NCI-H748 (cell line): Measurements from ENCODE around the gene WIZ.

ENCODE experiments used
- DNase-seq: peaks from one replicate; lab custom pipeline; 2025; ENCODE audit not compliant: unreplicated experiment; lab: John Stamatoyannopoulos, UW

The WIZ gene

DNA sequence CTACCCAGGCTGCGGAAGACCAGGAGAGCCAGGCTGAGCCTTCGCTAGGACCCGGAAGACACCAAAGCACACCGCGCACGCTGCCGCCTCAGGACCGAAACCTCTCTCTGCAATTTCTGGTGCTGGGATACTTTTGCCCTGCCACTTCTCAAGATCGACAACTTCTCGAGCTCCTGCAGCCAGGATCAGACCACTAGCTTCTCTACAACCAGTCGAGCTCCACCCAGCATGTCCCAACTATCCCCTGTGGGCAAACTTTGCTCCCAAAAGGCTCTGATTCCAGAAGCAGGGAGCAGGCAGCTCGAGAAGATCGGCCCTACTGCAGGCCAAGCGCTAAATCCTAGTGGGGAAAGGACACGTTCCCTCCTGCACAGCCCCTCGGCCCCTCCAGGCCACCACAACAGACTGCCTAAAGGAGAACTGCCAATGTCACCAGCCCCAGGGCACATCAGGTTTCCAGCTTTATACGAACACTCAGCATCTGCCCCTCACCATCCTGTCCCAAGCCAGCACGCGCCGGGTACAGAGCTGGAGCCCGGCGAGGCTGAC, 71.1 kb downstream of the WIZ start:
- peak; percentile 30 for DNase-seq

DNA sequence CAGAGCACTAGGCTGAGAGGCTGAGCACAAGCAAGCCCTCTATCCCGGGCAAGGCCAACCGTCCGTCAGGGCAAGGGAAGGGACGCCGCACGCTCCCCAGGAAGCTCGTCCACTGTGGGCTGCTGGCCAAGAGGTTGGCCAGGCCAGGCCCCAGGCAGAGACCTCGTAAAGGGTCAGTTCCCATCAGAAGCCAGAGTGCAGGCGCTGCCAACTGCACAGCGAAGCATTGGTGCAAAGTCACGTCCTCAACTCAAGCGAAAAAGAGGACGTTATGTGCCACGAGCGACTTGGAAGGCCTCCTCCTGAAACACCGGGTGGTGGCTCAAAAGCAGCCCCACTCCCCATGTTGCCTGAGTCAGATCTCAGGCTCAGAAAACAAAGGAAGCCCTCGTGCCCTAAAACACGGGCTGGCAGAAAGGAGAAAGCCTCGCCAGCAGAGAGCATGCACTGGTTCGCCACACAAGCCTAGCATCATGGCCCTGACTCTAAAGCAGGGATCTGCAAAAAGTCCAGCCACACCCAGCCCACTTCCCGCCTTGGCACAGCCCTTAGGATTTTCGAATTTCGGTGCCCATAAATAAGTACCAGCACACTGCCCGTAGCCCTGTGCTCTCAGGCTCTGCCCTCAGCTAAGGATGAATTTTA, 74.8 kb downstream of the WIZ start:
- no peak for DNase-seq

DNA sequence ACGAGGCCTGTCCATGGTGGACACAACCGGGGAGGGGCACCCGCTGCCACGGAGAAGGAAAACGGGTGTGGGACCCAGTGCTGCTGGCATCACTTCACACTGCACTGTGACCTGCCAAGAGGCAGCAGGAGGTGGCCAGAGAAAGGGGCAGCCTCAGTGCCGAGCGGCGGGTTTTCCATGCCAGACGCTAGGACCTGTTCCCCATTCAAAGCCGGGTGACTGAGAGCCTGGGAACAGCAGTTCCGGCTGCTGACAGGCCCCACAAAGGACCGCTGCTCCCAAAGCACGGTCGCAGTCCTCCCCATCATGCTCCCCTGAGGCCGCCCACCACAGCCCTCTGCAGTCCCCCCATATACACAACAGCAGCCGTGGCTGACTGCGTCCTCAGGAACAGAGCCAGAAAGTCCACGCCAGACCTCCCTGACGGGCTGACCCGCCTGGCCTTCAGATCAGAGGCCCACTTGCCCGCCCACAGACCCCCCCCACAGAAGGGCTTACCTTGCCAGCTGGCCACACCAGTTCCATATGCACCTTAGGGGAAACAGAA, 75.6 kb downstream of the WIZ start:
- no peak for DNase-seq

DNA sequence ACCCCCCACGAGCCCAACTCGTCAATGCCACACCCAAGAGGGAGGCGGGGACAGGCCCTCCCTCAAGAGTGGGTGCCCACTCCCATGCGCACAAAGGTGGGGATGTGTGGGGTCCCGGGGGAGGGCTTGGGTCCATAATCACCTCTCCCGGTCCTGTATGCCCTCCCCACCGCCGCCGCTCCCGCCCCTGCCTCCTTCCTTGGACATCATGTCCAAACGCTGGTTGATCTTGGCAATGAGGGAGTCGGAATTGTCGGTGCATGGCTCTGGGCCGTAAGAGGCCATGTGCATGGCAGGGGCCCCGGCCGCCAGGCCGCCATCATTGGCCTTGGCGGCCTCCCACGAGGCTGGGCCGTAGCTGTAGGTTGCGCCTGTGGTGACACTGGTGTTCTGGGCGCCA, 76.1 kb downstream of the WIZ start:
- DNase-seq, result no peak

GRCh38 chr19:15372891-15373301, 76.9 kb downstream of the WIZ start:
- no peak for DNase-seq

DNA sequence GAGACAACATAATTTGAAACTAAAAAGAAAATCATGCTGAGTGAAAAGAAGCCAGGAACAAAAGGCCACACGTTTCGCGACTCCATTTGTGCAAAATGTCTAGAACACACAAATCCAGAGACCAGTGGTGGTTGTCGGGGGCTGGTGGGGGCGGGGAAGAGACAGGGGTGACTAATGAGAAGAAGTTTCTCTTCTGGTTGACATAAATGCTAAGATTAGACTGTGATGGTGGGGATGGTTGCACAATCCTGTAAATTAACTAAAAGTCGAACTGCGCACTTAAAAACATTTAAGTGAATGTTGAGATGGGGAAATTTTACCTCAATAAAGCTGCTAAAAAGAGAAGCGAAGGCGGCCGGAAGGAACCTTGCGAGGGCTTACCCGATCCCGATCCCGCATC, 77.3 kb downstream of the WIZ start:
- DNase-seq, result no peak

DNA sequence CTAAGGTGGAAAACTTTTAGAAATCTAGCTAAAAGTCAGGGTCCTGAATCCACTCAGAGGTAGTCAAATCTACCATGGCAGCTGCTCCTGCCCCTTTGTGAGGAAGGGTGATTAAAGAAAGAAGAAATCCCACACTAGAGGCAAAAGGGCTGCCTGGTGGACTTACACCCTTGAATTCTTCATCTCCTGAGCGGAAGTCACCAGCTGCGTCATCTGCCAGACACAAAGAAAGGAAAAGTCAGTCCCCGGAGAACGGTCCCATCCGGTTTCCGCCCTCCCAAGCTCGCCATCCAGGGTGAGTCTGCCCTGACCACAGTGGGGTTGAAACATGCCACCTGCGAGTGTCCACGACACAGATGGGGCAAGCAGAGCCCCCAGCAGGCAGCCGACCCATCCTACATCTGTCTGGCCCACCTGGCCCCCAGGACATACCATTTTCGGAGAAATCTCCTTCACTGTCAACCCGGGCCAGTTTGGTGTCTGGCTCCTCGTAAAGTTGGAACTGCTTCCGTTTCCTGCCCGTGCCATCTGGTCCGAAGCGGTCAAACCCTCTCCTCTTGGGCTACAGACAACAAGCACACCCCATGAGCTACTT, 77.9 kb downstream of the WIZ start:
- no peak for DNase-seq

DNA sequence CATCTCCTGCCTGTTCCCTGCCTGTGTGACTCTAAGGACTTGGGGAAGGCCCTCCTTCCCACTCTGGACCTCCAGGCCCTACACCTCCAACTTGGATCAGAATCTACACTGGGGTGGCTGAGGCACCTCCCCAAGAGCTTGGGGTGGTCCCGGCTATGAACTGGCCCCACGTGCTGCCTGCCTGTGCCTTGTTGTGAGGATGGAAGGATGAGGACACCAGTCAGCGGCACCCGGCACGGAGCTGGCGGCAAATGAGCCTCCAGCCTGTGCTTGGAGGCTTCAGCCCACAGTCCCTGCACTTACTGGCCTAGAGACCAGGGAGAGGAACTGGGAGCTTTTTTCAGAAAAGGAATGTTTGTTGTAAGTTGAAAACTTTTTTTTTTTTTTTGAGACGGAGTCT, 78.6 kb downstream of the WIZ start:
- DNase-seq, result no peak
